ENCODE data around the gene SRGAP1.

The SRGAP1 gene

DNA sequence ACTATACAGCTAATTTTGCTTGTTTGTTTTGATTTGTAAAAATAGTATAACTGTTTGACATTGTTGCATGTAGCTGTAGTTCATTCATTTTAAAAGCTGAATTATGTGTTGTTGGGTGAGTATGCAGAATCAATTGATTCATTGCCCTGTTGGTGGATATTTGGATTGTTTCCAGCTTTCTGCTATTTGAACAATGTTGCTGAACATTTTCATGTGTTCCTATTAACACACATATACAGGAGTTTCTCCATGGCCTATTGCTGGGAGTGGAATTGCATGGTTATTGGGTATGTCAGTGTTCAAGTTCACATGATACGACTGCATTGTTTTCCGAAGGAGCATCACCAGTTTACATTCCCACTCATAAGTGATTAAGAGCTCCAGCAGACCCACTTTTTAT is 75.3 kb downstream of the SRGAP1 start:
- Histone ChIP-seq H3K4me1 (ENCODE audit: insufficient read depth, low read length, severe bottlenecking) (no peaks in the 10 kb centered on the region), H3K9ac (ENCODE audit: low read length) (no peak overlapping the region), H3K27ac (ENCODE audit: low read depth, low read length, poor library complexity, severe bottlenecking) (no peak overlapping the region), H3K27me3 (ENCODE audit: insufficient read depth, low read length) (no peaks in the 10 kb centered on the region), H3K36me3 (ENCODE audit: insufficient read depth, low read length) (no peaks in the 10 kb centered on the region), H3K9me2 (ENCODE audit: low read depth, low read length) (no peaks in the 10 kb centered on the region), H3K9me3 (ENCODE audit: low read length) (no peaks in the 10 kb centered on the region), H4K20me1 (ENCODE audit: insufficient read depth, low read length) (no peaks in the 10 kb centered on the region), H3K4me3 (ENCODE audit: low read depth, low read length, poor library complexity, severe bottlenecking) (no peak overlapping the region), H3K79me2 (ENCODE audit: insufficient read depth, low read length) (no peaks in the 10 kb centered on the region), H3K4me2 (ENCODE audit: low read length) (no peak overlapping the region), H3F3A (ENCODE audit: insufficient read depth, low read length) (no peaks in the 10 kb centered on the region), H2AFZ (ENCODE audit: low read length) (no peak overlapping the region)
- no peak for TF ChIP-seq EZH2 (IDR thresholded peaks at IDR 0.05; ENCODE audit: borderline replicate concordance, low read length)

DNA sequence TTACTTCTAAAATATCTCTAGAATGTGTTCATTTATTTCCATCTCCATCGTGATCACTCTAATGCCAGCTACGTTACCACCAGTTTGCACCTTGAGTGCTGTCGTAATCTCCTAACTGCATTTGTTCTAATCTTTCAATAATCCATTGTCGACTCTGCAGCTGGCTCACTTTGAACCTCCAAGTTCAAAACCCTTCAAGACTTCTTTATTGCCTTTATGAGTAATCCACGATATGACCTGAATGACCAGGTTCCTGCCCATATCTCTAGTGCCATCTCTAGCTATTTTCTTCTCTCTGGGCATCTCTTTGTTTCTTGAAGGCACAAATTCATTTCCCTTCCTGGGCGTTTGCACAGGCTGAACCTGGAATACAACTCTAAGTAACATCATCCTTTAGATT is 76.7 kb downstream of the SRGAP1 start:
- Histone ChIP-seq H3K27me3 (ENCODE audit: insufficient read depth, low read length) (no peaks in the 10 kb centered on the region), H3K4me3 (ENCODE audit: low read depth, low read length, poor library complexity, severe bottlenecking) (no peak overlapping the region), H3K9me3 (ENCODE audit: low read length) (no peaks in the 10 kb centered on the region), H3K79me2 (ENCODE audit: insufficient read depth, low read length) (no peaks in the 10 kb centered on the region), H2AFZ (ENCODE audit: low read length) (no peak overlapping the region), H4K20me1 (ENCODE audit: insufficient read depth, low read length) (no peaks in the 10 kb centered on the region), H3K9ac (ENCODE audit: low read length) (no peak overlapping the region), H3K4me2 (ENCODE audit: low read length) (no peak overlapping the region), H3K9me2 (ENCODE audit: low read depth, low read length) (no peaks in the 10 kb centered on the region), H3K27ac (ENCODE audit: low read depth, low read length, poor library complexity, severe bottlenecking) (no peak overlapping the region), H3K4me1 (ENCODE audit: insufficient read depth, low read length, severe bottlenecking) (no peaks in the 10 kb centered on the region), H3K36me3 (ENCODE audit: insufficient read depth, low read length) (no peaks in the 10 kb centered on the region), H3F3A (ENCODE audit: insufficient read depth, low read length) (no peaks in the 10 kb centered on the region)
- TF ChIP-seq, protein P1, sequence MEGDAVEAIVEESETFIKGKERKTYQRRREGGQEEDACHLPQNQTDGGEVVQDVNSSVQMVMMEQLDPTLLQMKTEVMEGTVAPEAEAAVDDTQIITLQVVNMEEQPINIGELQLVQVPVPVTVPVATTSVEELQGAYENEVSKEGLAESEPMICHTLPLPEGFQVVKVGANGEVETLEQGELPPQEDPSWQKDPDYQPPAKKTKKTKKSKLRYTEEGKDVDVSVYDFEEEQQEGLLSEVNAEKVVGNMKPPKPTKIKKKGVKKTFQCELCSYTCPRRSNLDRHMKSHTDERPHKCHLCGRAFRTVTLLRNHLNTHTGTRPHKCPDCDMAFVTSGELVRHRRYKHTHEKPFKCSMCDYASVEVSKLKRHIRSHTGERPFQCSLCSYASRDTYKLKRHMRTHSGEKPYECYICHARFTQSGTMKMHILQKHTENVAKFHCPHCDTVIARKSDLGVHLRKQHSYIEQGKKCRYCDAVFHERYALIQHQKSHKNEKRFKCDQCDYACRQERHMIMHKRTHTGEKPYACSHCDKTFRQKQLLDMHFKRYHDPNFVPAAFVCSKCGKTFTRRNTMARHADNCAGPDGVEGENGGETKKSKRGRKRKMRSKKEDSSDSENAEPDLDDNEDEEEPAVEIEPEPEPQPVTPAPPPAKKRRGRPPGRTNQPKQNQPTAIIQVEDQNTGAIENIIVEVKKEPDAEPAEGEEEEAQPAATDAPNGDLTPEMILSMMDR (IDR thresholded peaks at IDR 0.05; ENCODE audit: low read length): no peak
- no peak for TF ChIP-seq EZH2 (IDR thresholded peaks at IDR 0.05; ENCODE audit: borderline replicate concordance, low read length)

DNA sequence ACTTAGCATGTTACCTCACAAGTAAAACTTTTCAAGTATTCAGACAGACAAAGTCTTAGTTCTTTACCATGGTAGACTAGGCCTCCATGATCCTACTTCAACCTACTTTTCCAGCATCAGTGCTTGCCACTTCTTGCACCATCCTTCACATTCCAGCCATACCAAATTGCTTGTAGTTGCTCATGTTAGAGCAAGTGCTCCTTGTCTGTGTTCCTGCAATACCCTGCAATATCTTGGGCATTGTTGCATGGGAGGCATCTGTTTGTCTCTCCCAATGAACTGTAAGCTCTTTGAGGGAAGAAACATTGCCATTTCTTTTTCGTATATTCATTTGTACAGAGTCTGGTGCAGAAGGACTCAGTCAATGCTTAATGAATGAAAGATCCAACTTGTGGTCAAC is 78.0 kb downstream of the SRGAP1 start:
- no peak overlapping the region for H3K4me2 ChIP-seq (ENCODE audit: low read length)
- H3K79me2 ChIP-seq (ENCODE audit: insufficient read depth, low read length): no peaks in the 10 kb centered on the region
- no peaks in the 10 kb centered on the region for H3K27me3 ChIP-seq (ENCODE audit: insufficient read depth, low read length)
- H3K9ac ChIP-seq (ENCODE audit: low read length): no peak overlapping the region
- H3K36me3 ChIP-seq (ENCODE audit: insufficient read depth, low read length): no peaks in the 10 kb centered on the region
- H3K4me3 ChIP-seq (ENCODE audit: low read depth, low read length, poor library complexity, severe bottlenecking): no peak overlapping the region
- no peaks in the 10 kb centered on the region for H3F3A ChIP-seq (ENCODE audit: insufficient read depth, low read length)
- no peaks in the 10 kb centered on the region for H3K9me2 ChIP-seq (ENCODE audit: low read depth, low read length)
- H3K9me3 ChIP-seq (ENCODE audit: low read length): no peaks in the 10 kb centered on the region
- H4K20me1 ChIP-seq (ENCODE audit: insufficient read depth, low read length): no peaks in the 10 kb centered on the region
- no peak for TF ChIP-seq EZH2 (IDR thresholded peaks at IDR 0.05; ENCODE audit: borderline replicate concordance, low read length)
- TF ChIP-seq, protein P1 (IDR thresholded peaks at IDR 0.05; ENCODE audit: low read length): no peak
- no peak overlapping the region for H3K27ac ChIP-seq (ENCODE audit: low read depth, low read length, poor library complexity, severe bottlenecking)
- H3K4me1 ChIP-seq (ENCODE audit: insufficient read depth, low read length, severe bottlenecking): no peaks in the 10 kb centered on the region
- H2AFZ ChIP-seq (ENCODE audit: low read length): no peak overlapping the region

DNA sequence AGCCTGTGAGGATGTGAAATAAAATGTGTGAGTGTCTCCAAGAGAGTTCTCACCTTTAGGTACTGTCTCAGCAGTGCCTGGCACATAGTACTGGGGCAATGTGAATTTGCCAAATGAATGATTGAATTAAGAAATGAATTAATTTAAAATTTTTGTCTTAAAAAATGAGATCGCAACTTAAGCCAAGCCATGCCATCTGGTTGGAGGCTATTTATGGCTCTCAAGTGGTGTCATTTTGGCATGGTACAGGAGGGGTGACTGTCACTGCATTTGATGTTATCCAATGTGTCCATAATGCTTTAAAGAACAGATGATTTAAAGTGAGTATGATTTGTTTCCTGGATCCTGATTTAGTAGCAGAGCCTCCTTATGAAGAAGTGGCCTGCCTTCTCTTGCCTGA is 80.3 kb downstream of the SRGAP1 start:
- Histone ChIP-seq H3F3A (ENCODE audit: insufficient read depth, low read length) (no peaks in the 10 kb centered on the region), H3K4me1 (ENCODE audit: insufficient read depth, low read length, severe bottlenecking) (no peaks in the 10 kb centered on the region), H3K79me2 (ENCODE audit: insufficient read depth, low read length) (no peaks in the 10 kb centered on the region), H3K9me3 (ENCODE audit: low read length) (no peaks in the 10 kb centered on the region), H3K27me3 (ENCODE audit: insufficient read depth, low read length) (no peaks in the 10 kb centered on the region), H2AFZ (ENCODE audit: low read length) (no peak overlapping the region), H3K4me2 (ENCODE audit: low read length) (no peak overlapping the region), H3K27ac (ENCODE audit: low read depth, low read length, poor library complexity, severe bottlenecking) (no peak overlapping the region), H3K9ac (ENCODE audit: low read length) (no peak overlapping the region), H4K20me1 (ENCODE audit: insufficient read depth, low read length) (no peaks in the 10 kb centered on the region), H3K4me3 (ENCODE audit: low read depth, low read length, poor library complexity, severe bottlenecking) (no peak overlapping the region), H3K9me2 (ENCODE audit: low read depth, low read length) (no peaks in the 10 kb centered on the region), H3K36me3 (ENCODE audit: insufficient read depth, low read length) (no peaks in the 10 kb centered on the region)
- TF ChIP-seq, protein P1 (IDR thresholded peaks at IDR 0.05; ENCODE audit: low read length): no peak
- no peak for TF ChIP-seq EZH2 (IDR thresholded peaks at IDR 0.05; ENCODE audit: borderline replicate concordance, low read length)

All from OCI-LY1 (cell line).